ENCODE measurements around the gene LMAN1L. TPM values are rescaled to one million over a fixed set of nuclear protein-coding genes. Genes with fewer than 3 reads are reported as not detected.

Gene LMAN1L
- polyA plus RNA-seq, 3 donors: 0.08 TPM; not detected in 2

GRCh38 chr15:74808840-74809229 is 3.8 kb upstream of the LMAN1L start:
- H3K36me3 ChIP-seq (replicated peaks in 1 of 2; ENCODE audit: control insufficient read depth in 1 of 2, insufficient read depth in 2 of 2, low read length in 2 of 2): peaks cover 5 to 10% of the 10 kb centered on the region in 2 donors
- H3K27me3 ChIP-seq (ENCODE audit: control insufficient read depth in 2 of 2, insufficient read depth in 2 of 2, low read length in 2 of 2): no peaks in the 10 kb centered on the region
- H3K36me3 Mint-ChIP-seq: peaks cover 6 to 11% of the 10 kb centered on the region in 2 donors
- no peak overlapping the region for H3K4me3 ChIP-seq (replicated peaks in 1 of 3; ENCODE audit: low read depth in 2 of 3, low read length in 3 of 3)
- no peaks in the 10 kb centered on the region for H3K9me3 ChIP-seq (replicated peaks in 1 of 2; ENCODE audit: control insufficient read depth in 1 of 2, insufficient read depth in 1 of 2, low read length in 2 of 2)
- no peak for TF ChIP-seq CTCF (IDR thresholded peaks at IDR 0.05)
- no peak for DNase-seq
- no peaks in the 10 kb centered on the region for H3K9me3 Mint-ChIP-seq
- peaks cover 3% of the 10 kb centered on the region for H3K4me1 Mint-ChIP-seq
- H3K79me2 ChIP-seq (ENCODE audit: insufficient read depth, low read length): no peaks in the 10 kb centered on the region
- no peak overlapping the region for H2AFZ ChIP-seq (ENCODE audit: insufficient read depth, low read depth, low read length, poor library complexity, severe bottlenecking)
- H3K4me3 Mint-ChIP-seq: no peak overlapping the region
- 74% methylated on average over 3 of the region's 4 CpGs for WGBS (ENCODE audit: insufficient coverage)
- H4K20me1 ChIP-seq (ENCODE audit: insufficient read depth, low read length): peaks cover 15% of the 10 kb centered on the region
- H3K27ac Mint-ChIP-seq: peak overlapping the region in 1 of 7 donors; percentile 31
- H3K9ac ChIP-seq (ENCODE audit: insufficient read depth, low read length, poor library complexity, severe bottlenecking): no peak overlapping the region
- intact Hi-C loops (cut with micrococcal nuclease): loop anchor here (10.0 kb wide), 1 partner anchor 174 kb away; no protein-coding TSS in a partner anchor
- no peak overlapping the region for H3K4me2 ChIP-seq (replicated peaks; ENCODE audit: extremely low read depth, low read length, poor library complexity, severe bottlenecking)
- no peak overlapping the region for H3K27ac ChIP-seq (ENCODE audit: low read depth in 1 of 2, low read length in 2 of 2)
- peaks cover 3 to 10% (median 4%) of the 10 kb centered on the region in 3 donors for H3K27me3 Mint-ChIP-seq (ENCODE audit: low read depth in 3 of 3)
- H3K4me1 ChIP-seq (ENCODE audit: control insufficient read depth in 1 of 2, insufficient read depth in 2 of 2, low read length in 2 of 2): no peaks in the 10 kb centered on the region

GRCh38 chr15:74809242-74809641 is 3.4 kb upstream of the LMAN1L start:
- no peak overlapping the region for H3K27ac ChIP-seq (ENCODE audit: low read depth in 1 of 2, low read length in 2 of 2)
- no peak overlapping the region for H3K4me3 Mint-ChIP-seq
- WGBS (ENCODE audit: insufficient coverage): 95% methylated on average over 5 of the region's 5 CpGs

More at GRCh38 chr15:74809242-74809641, 3.4 kb upstream of the LMAN1L start:
- Histone ChIP-seq H3K4me2 (replicated peaks; ENCODE audit: extremely low read depth, low read length, poor library complexity, severe bottlenecking) (no peak overlapping the region), H2AFZ (ENCODE audit: insufficient read depth, low read depth, low read length, poor library complexity, severe bottlenecking) (no peak overlapping the region), H3K4me3 (replicated peaks in 1 of 3; ENCODE audit: low read depth in 2 of 3, low read length in 3 of 3) (no peak overlapping the region), H3K4me1 (ENCODE audit: control insufficient read depth in 1 of 2, insufficient read depth in 2 of 2, low read length in 2 of 2) (no peaks in the 10 kb centered on the region), H3K9ac (ENCODE audit: insufficient read depth, low read length, poor library complexity, severe bottlenecking) (no peak overlapping the region), H3K36me3 (replicated peaks in 1 of 2; ENCODE audit: control insufficient read depth in 1 of 2, insufficient read depth in 2 of 2, low read length in 2 of 2) (peaks cover 1 to 6% of the 10 kb centered on the region in 2 donors), H3K9me3 (replicated peaks in 1 of 2; ENCODE audit: control insufficient read depth in 1 of 2, insufficient read depth in 1 of 2, low read length in 2 of 2) (no peaks in the 10 kb centered on the region), H3K79me2 (ENCODE audit: insufficient read depth, low read length) (no peaks in the 10 kb centered on the region), H3K27me3 (ENCODE audit: control insufficient read depth in 2 of 2, insufficient read depth in 2 of 2, low read length in 2 of 2) (no peaks in the 10 kb centered on the region), H4K20me1 (ENCODE audit: insufficient read depth, low read length) (peaks cover 11% of the 10 kb centered on the region)
- TF ChIP-seq CTCF (IDR thresholded peaks at IDR 0.05): no peak
- peaks cover 2 to 10% (median 4%) of the 10 kb centered on the region in 3 donors for H3K27me3 Mint-ChIP-seq (ENCODE audit: low read depth in 3 of 3)
- H3K9me3 Mint-ChIP-seq: no peaks in the 10 kb centered on the region
- intact Hi-C loops (cut with micrococcal nuclease): loop anchor here (10.0 kb wide), 1 partner anchor 174 kb away; no protein-coding TSS in a partner anchor
- no peak for DNase-seq
- peak overlapping the region in 2 of 7 donors; percentile 24 to 68 for H3K27ac Mint-ChIP-seq
- H3K36me3 Mint-ChIP-seq: peaks cover 2 to 7% of the 10 kb centered on the region in 2 donors
- H3K4me1 Mint-ChIP-seq: peaks cover 3% of the 10 kb centered on the region

All from CD14-positive monocyte (primary cell).